ENCODE results near the gene ZKSCAN4. TPM values are rescaled to one million over a fixed set of nuclear protein-coding genes. Genes with fewer than 3 reads are reported as not detected.

ZKSCAN4 gene
- total RNA-seq, 1 donor from 2014 or later, result 4.4 TPM

- Histone ChIP-seq H3K36me3 (ENCODE audit: control insufficient read depth, insufficient read depth, low read length) (no peaks in the 10 kb centered on the region), H3K4me3 (ENCODE audit: low read depth, low read length) (peak overlapping the region; percentile 71), H3K27me3 (ENCODE audit: control insufficient read depth, insufficient read depth, low read length) (no peaks in the 10 kb centered on the region)
- no peak for DNase-seq (ENCODE audit: low read depth)
- TF ChIP-seq, protein P1, sequence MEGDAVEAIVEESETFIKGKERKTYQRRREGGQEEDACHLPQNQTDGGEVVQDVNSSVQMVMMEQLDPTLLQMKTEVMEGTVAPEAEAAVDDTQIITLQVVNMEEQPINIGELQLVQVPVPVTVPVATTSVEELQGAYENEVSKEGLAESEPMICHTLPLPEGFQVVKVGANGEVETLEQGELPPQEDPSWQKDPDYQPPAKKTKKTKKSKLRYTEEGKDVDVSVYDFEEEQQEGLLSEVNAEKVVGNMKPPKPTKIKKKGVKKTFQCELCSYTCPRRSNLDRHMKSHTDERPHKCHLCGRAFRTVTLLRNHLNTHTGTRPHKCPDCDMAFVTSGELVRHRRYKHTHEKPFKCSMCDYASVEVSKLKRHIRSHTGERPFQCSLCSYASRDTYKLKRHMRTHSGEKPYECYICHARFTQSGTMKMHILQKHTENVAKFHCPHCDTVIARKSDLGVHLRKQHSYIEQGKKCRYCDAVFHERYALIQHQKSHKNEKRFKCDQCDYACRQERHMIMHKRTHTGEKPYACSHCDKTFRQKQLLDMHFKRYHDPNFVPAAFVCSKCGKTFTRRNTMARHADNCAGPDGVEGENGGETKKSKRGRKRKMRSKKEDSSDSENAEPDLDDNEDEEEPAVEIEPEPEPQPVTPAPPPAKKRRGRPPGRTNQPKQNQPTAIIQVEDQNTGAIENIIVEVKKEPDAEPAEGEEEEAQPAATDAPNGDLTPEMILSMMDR (IDR thresholded peaks at IDR 0.05; ENCODE audit: insufficient read depth, low read length, poor library complexity, severe bottlenecking), result no peak
These were observed 15.6 kb upstream of the ZKSCAN4 start for GRCh38 chr6:28267695-28268059.

GRCh38 chr6:28266962-28267694, 15.1 kb upstream of the ZKSCAN4 start, which contains the start of gene ZSCAN26:
ZSCAN26 (plus strand) TSS chr6:28267143; CDS start chr6:28271920, 4,777 bp downstream.
- Histone ChIP-seq H3K4me3 (ENCODE audit: low read depth, low read length) (peak within 1 kb of the TSS; percentile 71), H3K36me3 (ENCODE audit: control insufficient read depth, insufficient read depth, low read length) (no peaks in the 10 kb centered on the region), H3K27me3 (ENCODE audit: control insufficient read depth, insufficient read depth, low read length) (no peaks in the 10 kb centered on the region)
- peak; percentile 61 for DNase-seq (ENCODE audit: low read depth)
- TF ChIP-seq, protein P1 (IDR thresholded peaks at IDR 0.05; ENCODE audit: insufficient read depth, low read length, poor library complexity, severe bottlenecking), result no peak

GRCh38 chr6:28266563-28266961, 14.5 kb upstream of the ZKSCAN4 start:
- H3K4me3 ChIP-seq (ENCODE audit: low read depth, low read length), result peak overlapping the region; percentile 71
- TF ChIP-seq, protein P1 (IDR thresholded peaks at IDR 0.05; ENCODE audit: insufficient read depth, low read length, poor library complexity, severe bottlenecking), result no peak
- H3K36me3 ChIP-seq (ENCODE audit: control insufficient read depth, insufficient read depth, low read length), result no peaks in the 10 kb centered on the region
- DNase-seq (ENCODE audit: low read depth), result no peak
- H3K27me3 ChIP-seq (ENCODE audit: control insufficient read depth, insufficient read depth, low read length), result no peaks in the 10 kb centered on the region

DNA sequence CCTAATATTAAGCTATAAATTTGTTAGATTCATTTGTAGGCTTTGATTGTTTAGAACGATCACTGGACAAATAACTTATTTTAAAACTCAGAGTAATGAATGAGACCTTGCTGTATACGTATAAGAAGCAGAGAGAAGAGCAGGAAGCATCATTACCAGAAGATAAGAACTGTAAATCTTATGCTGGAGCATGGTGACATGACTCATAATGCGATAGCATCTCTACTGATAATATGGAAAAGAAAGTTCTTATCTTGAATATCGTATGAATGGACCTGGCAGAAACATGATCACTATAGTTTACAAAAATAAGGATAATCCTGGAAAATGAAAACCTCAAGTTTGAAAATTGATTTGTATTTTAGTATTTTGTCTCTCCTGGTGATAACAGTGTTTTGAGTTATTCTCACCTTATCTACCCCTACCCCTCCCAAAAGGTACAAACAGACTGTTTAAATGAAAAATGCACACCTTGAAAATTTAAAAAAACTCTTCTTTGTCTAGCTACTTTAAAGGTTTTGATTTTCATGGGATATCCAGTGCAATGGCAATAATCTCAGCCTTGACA, 12.8 kb upstream of the ZKSCAN4 start:
- H3K4me3 ChIP-seq (ENCODE audit: low read depth, low read length), result no peak overlapping the region
- no peaks in the 10 kb centered on the region for H3K36me3 ChIP-seq (ENCODE audit: control insufficient read depth, insufficient read depth, low read length)
- DNase-seq (ENCODE audit: low read depth), result no peak
- TF ChIP-seq, protein P1 (IDR thresholded peaks at IDR 0.05; ENCODE audit: insufficient read depth, low read length, poor library complexity, severe bottlenecking), result no peak
- H3K27me3 ChIP-seq (ENCODE audit: control insufficient read depth, insufficient read depth, low read length), result no peaks in the 10 kb centered on the region

DNA sequence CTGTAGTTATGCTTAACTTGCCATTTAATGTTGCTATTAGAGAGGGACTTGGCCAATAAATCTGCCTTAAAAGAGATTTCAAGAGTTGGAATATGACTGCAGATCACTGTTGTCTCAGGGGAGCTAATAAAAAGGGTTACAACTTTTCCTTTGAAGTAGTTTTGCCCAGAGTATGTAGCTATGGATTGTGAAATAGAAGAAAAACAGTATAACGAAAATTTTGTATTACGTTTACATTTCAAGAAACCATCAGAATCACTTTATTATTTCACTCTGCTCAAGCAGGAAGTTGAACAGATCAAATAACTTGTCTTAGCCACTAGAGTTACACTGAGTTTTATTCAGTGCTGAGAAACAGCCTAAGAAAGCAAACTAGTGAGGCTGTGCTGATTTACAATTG, 11.9 kb upstream of the ZKSCAN4 start:
- no peak for DNase-seq (ENCODE audit: low read depth)
- H3K27me3 ChIP-seq (ENCODE audit: control insufficient read depth, insufficient read depth, low read length), result no peaks in the 10 kb centered on the region
- no peak overlapping the region for H3K4me3 ChIP-seq (ENCODE audit: low read depth, low read length)
- no peaks in the 10 kb centered on the region for H3K36me3 ChIP-seq (ENCODE audit: control insufficient read depth, insufficient read depth, low read length)
- TF ChIP-seq, protein P1 (IDR thresholded peaks at IDR 0.05; ENCODE audit: insufficient read depth, low read length, poor library complexity, severe bottlenecking), result no peak
